NOMO-1 treated with dmso at 0.1 percent for 144 hours (cell line): ENCODE measurements around the gene LRG1.
"Not testable (repeated sequence)": the region's sequence is repeated elsewhere in the genome, so short reads cannot be mapped to it uniquely, and the experiment has no call there.

ENCODE experiments used
- DNase-seq: peaks from one replicate; lab custom pipeline; 2025; ENCODE audit not compliant: unreplicated experiment; lab: John Stamatoyannopoulos, UW

LRG1 gene

GRCh38 chr19:4553092-4553695, 13.4 kb upstream of the LRG1 start:
- no peak for DNase-seq

- DNase-seq, result no peak
Measured at GRCh38 chr19:4552525-4552819, 12.6 kb upstream of the LRG1 start.

- DNase-seq, result no peak
Measured at GRCh38 chr19:4550479-4551050, 10.7 kb upstream of the LRG1 start.

- no peak for DNase-seq
Measured at GRCh38 chr19:4550018-4550417, 10.2 kb upstream of the LRG1 start.

GRCh38 chr19:4548238-4548584, 8.4 kb upstream of the LRG1 start:
- no peak for DNase-seq

- no peak for DNase-seq
Measured at GRCh38 chr19:4547303-4548237, 7.7 kb upstream of the LRG1 start.

- no peak for DNase-seq
Measured at GRCh38 chr19:4543842-4544647, 4.2 kb upstream of the LRG1 start.

GRCh38 chr19:4542896-4543841, 3.3 kb upstream of the LRG1 start:
- DNase-seq, result peak; percentile 78

GRCh38 chr19:4541806-4542145, 1.9 kb upstream of the LRG1 start:
- DNase-seq, result not testable (repeated sequence)

GRCh38 chr19:4541114-4541805, 1.4 kb upstream of the LRG1 start:
- DNase-seq, result peak; percentile 87

GRCh38 chr19:4539169-4539692, 605 bp downstream of the LRG1 start:
- no peak for DNase-seq

- DNase-seq, result no peak
Measured at GRCh38 chr19:4538601-4538954, 1.3 kb downstream of the LRG1 start.

- no peak for DNase-seq
Measured at GRCh38 chr19:4537953-4538600, 1.8 kb downstream of the LRG1 start.

GRCh38 chr19:4536798-4537197, 3.0 kb downstream of the LRG1 start:
- DNase-seq, result no peak

GRCh38 chr19:4534836-4535658, 4.8 kb downstream of the LRG1 start, which contains the start of gene PLIN5:
Gene PLIN5, minus strand, starts transcription at chr19:4535224. Its CDS starts 1,150 bp downstream, at chr19:4534074.
- no peak for DNase-seq

GRCh38 chr19:4533835-4534424, 5.9 kb downstream of the LRG1 start:
- DNase-seq, result no peak

- no peak for DNase-seq
Measured at GRCh38 chr19:4533334-4533733, 6.5 kb downstream of the LRG1 start.

- DNase-seq, result no peak
Measured at GRCh38 chr19:4531562-4532165, 8.2 kb downstream of the LRG1 start.
